HK-2 (cell line): Measurements from ENCODE around the gene SLC35A5.

Experiments
- DNase-seq: peaks from one replicate; pipeline ENCODE4 v3.0.0-alpha.2; 2018; ENCODE audit not compliant: unreplicated experiment

The SLC35A5 gene

GRCh38 chr3:112623717-112624116 is 61.9 kb downstream of the SLC35A5 start:
- no peak for DNase-seq

- no peak for DNase-seq
Measured at GRCh38 chr3:112627419-112627818, 65.6 kb downstream of the SLC35A5 start.

GRCh38 chr3:112627919-112628466 is 66.1 kb downstream of the SLC35A5 start:
- no peak for DNase-seq

- no peak for DNase-seq
Measured at GRCh38 chr3:112629425-112629824, 67.6 kb downstream of the SLC35A5 start.

GRCh38 chr3:112631257-112631656 is 69.4 kb downstream of the SLC35A5 start:
- no peak for DNase-seq

GRCh38 chr3:112632596-112632995 is 70.8 kb downstream of the SLC35A5 start:
- DNase-seq: no peak

GRCh38 chr3:112633191-112633590 is 71.3 kb downstream of the SLC35A5 start:
- DNase-seq: no peak

GRCh38 chr3:112633757-112634156 is 71.9 kb downstream of the SLC35A5 start:
- no peak for DNase-seq

GRCh38 chr3:112634786-112635541 is 73.1 kb downstream of the SLC35A5 start:
- DNase-seq: no peak
